NCI-H128 (cell line): ENCODE results near the gene MEPCE.

Experiments
- DNase-seq: peaks from one replicate; lab custom pipeline; 2025; ENCODE audit not compliant: unreplicated experiment; lab: John Stamatoyannopoulos, UW

Gene MEPCE

GRCh38 chr7:100481466-100481865 lies 51.8 kb downstream of the MEPCE start:
- DNase-seq = no peak

GRCh38 chr7:100482728-100483089 lies 53.1 kb downstream of the MEPCE start:
- no peak for DNase-seq

- DNase-seq = peak; percentile 55
These were observed 53.6 kb downstream of the MEPCE start for GRCh38 chr7:100483090-100483721.
